H54 (cell line): ENCODE measurements around the gene RARG.
"Not testable (repeated sequence)": the region's sequence is repeated elsewhere in the genome, so short reads cannot be mapped to it uniquely, and the experiment has no call there.

ENCODE experiments used
- DNase-seq: peaks from one replicate; pipeline ENCODE4 v3.0.0; 2011; ENCODE audit warnings: low spot score, mixed read lengths; ENCODE audit not compliant: insufficient read length
- FAIRE-seq: peaks from 3 replicates; lab custom pipeline; 2011; peaks lifted over from hg19 to GRCh38; lab: Jason Lieb, UNC
- POLR2A ChIP-seq: IDR thresholded peaks from 2 replicates; pipeline ENCODE4 v1.6.1; 2011; ENCODE audit warnings: low read depth, mild to moderate bottlenecking, low read length

RARG gene

DNA sequence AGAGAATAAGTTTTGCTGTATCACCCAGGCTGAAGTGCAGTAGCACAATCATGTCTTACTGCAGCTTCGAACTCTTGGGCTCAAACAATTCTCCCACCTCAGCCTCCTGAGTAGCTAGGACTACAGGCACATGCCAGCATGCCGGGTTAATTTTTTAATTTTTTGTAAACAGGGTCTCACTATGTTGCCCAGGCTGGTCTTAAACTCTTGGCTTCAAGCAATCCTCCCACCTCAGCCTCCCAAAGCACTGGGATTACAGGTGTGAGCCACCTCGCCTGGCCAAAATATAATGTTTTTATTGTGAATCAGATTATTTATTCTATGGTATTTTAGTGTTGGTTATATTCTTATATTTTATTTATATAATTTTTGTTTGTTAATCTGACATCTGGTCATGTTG, 55.3 kb downstream of the RARG start:
- FAIRE-seq (no peak), DNase-seq (no peak)
- no peak for TF ChIP-seq POLR2A

- no peak for TF ChIP-seq POLR2A
- FAIRE-seq: peak; percentile 6
- DNase-seq: no peak
Observed at GRCh38 chr12:53174881-53175491, 57.0 kb downstream of the RARG start.

DNA sequence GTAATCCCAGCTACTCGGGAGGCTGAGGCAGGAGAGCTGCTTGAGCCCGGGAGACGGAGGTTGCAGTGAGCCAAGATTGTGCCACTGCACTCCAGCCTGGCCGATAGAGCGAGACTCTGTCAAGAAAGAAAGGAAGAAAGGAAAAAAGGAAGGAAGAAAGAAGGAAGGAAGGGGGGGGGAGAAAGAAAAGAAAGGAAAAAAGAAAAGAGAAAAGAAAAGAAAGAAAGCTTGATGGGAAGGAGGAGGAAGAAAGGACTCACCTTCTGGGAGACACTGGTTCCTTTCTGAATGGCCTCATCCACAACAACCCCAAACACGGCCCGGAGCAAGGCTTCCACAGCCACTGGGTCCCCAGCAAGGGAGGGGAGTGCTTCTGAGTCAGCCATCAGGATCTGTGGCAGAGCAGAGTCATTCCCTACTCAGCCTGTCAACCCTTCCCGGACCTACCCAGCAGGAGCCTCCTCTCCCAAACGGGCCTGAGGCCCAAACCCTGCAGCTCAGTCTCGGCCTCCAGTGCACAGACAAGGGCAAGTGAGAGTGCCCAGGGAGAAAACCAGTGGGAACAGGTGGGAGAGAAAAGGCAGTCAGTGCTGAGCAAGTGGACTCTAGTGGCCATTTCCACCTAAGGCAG, 58.8 kb downstream of the RARG start:
- DNase-seq (peak; percentile 78), FAIRE-seq (peak; percentile 92)
- no peak for TF ChIP-seq POLR2A

DNA sequence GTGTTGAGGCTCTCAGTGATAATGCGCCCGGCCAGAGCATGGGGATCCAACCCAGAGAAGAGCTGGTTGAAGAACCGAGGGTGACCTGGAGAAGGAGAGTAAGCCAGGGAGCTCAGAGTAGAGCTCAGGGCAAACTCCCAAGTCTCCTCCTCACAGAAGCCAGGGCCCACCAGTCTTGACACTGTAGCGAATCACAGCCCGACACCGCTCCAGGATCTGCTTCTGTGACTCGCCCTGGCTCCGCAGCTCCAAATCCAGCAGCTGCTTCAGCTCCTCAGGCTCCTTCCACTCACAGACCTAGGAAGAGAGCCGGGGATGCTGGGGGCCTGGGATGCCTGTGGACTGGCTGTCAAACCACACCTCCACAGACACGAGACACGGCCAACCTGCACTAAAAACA, 59.7 kb downstream of the RARG start:
- DNase-seq: peak; percentile 49
- FAIRE-seq: peak; percentile 77
- no peak for TF ChIP-seq POLR2A

DNA sequence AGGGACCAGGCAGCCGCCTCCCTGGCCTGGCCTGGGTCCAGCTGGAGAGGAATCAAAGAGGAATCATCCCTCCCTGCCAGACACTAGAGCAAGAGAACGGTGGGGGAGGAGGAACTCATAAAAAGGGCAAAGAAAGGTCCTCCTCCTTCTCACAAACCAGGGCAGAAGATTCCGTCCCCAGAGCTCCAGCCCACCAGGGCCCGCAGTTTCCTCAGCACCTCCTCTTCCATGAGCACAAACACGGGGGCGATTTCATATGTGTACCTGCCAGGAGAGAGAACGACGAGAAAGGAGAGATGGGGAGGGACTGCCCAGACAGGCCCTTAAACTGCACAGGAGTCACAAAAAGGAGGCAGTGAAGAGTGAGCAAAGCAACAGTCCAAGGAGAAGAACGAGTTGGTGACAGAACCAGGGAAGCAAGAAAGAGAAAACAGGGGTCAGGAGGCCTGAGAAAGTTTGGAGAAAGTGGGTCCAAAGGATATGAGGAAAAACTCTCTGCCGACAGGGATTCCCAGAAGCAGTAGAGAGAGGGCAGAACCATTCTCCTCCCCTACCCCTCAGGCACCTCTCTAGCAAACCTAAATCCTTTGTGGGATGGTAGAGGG, 60.2 kb downstream of the RARG start:
- TF ChIP-seq POLR2A: no peak
- FAIRE-seq (no peak), DNase-seq (no peak)

DNA sequence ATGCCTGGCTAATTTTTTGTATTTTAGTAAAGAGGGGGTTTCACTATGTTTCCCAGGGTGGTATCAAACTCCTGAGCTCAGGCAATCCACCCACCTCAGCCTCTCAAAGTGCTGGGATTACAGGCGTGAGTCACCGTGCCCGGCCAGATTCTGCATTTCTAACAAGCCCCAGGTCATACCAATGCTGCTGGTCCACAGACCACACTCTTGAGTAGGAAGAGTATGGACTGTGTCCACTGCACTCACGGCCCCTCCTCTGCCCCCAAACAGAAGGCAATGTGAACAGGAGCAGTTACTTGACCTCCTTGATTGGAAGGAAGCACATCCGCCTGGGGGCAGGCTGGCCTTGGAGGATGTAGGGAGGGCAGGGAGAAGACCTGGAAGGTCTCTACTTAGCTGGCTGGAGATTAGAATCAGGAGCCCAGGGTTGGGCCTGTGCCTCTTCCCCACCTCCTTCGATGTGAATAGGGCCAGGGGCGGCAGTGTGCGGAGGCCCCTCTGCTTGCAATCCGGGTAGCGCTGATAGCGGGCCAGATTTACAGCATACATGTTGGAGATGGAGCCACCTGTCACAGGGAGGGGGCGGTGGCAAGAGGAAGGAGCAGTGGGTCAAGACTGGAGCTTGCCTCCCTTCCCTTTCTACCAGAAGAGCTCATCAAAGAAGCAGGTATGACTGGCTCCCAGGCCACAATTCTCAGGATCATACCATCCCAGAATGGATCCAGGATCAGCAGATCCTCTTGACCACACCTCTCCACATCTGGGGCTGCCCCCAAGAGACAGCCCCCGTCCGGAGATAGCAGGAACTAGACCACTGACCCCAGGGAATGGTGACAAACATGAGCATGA, 60.9 kb downstream of the RARG start:
- DNase-seq (no peak), FAIRE-seq (no peak)
- no peak for TF ChIP-seq POLR2A

GRCh38 chr12:53170215-53170614, 61.8 kb downstream of the RARG start:
- TF ChIP-seq POLR2A: no peak
- no peak for FAIRE-seq
- DNase-seq: no peak

DNA sequence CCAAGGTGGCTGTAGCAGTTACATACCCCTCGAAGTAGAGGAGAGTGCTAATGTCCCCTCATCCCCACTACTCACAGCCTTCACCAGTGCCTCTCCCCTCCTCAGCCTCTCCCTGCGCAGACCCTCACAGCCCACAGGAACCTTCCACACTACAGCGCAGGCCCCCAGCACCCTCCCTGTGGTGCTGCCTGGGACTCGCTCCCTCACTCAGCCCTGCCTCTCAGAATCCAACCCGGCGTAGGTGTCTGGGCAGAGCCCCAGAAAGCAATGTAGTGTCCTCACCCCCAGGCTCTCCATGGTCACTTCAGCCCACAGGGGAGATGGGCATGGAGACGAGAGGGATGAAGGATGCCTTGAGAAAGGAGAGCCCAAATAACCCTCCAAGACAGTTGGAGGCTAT, 62.4 kb downstream of the RARG start:
- FAIRE-seq (no peak), DNase-seq (no peak)
- TF ChIP-seq POLR2A: no peak

- DNase-seq (no peak), FAIRE-seq (no peak)
- TF ChIP-seq POLR2A: no peak
Observed at GRCh38 chr12:53166837-53167236, 65.2 kb downstream of the RARG start.

DNA sequence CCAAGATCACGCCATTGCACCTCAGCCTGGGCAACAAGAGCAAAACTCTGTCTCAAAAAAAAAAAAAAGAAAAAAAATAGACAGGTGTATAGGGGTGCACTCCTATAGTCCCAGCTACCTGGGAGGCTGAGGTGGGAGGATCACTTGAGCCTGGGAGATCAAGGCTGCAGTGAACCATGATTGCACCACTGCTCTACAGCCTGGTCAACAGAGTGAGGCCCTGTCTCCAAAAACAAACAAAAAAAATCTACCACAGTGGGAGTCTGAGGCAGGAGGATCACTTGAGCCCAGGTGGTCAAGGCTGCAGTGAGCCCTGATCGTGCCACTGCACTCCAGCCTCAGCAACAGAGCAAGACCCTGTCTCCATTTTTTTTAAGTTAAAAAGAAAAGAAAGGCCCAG, 69.0 kb downstream of the RARG start:
- FAIRE-seq, DNase-seq: not testable (repeated sequence)

GRCh38 chr12:53161119-53161911, 70.7 kb downstream of the RARG start:
- DNase-seq: no peak
- TF ChIP-seq POLR2A: no peak
- no peak for FAIRE-seq

DNA sequence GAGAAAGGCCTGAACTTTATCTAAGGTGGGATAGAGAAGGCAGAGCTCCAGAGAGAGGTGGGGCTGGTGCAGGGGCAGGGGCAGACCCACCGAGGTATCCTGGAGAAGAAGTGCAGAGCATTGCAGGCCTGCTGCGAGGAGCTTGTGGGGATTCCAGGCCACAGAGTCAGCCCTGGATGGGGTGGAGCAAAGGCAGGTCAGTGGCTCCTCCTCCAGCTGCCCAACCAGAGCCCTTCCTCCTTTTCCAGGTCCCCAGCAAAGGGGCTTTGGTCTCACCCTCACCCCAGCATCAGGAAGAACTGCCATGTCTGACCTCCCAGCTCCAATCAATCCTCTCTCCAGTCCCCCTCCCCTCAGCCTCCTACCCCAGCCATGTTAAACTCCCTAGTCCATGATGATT, 71.3 kb downstream of the RARG start:
- TF ChIP-seq POLR2A: no peak
- DNase-seq (no peak), FAIRE-seq (no peak)
